GM18526 (cell line): ENCODE results near the gene CD164L2.

ENCODE experiments used
- POLR2A ChIP-seq: IDR thresholded peaks from 3 replicates; pipeline ENCODE4 v1.6.1; 2011; ENCODE audit not compliant: insufficient read length; ENCODE audit errors: extremely low read depth

CD164L2 gene

GRCh38 chr1:27394925-27395324 is 11.8 kb upstream of the CD164L2 start:
- TF ChIP-seq POLR2A: no peak

DNA sequence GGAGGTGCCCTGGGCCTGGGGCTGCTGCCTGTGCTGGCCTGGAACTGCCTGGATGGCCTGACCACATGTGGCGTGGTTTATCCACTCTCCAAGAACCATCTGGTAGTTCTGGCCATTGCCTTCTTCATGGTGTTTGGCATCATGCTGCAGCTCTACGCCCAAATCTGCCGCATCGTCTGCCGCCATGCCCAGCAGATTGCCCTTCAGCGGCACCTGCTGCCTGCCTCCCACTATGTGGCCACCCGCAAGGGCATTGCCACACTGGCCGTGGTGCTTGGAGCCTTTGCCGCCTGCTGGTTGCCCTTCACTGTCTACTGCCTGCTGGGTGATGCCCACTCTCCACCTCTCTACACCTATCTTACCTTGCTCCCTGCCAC is 11.1 kb upstream of the CD164L2 start:
- TF ChIP-seq POLR2A: no peak

DNA sequence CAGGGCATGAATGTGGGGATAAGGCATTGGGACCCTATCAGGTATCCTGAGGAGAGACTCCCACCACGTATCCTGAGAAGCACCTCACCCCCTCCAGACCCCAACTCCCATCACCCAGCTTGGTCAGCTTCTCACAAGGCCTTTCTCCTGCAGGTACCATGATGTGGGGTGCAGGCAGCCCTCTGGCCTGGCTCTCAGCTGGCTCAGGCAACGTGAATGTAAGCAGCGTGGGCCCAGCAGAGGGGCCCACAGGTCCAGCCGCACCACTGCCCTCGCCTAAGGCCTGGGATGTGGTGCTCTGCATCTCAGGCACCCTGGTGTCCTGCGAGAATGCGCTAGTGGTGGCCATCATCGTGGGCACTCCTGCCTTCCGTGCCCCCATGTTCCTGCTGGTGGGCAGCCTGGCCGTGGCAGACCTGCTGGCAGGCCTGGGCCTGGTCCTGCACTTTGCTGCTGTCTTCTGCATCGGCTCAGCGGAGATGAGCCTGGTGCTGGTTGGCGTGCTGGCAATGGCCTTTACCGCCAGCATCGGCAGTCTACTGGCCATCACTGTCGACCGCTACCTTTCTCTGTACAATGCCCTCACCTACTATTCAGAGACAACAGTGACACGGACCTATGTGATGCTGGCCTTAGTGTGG is 10.6 kb upstream of the CD164L2 start:
- TF ChIP-seq POLR2A: no peak

DNA sequence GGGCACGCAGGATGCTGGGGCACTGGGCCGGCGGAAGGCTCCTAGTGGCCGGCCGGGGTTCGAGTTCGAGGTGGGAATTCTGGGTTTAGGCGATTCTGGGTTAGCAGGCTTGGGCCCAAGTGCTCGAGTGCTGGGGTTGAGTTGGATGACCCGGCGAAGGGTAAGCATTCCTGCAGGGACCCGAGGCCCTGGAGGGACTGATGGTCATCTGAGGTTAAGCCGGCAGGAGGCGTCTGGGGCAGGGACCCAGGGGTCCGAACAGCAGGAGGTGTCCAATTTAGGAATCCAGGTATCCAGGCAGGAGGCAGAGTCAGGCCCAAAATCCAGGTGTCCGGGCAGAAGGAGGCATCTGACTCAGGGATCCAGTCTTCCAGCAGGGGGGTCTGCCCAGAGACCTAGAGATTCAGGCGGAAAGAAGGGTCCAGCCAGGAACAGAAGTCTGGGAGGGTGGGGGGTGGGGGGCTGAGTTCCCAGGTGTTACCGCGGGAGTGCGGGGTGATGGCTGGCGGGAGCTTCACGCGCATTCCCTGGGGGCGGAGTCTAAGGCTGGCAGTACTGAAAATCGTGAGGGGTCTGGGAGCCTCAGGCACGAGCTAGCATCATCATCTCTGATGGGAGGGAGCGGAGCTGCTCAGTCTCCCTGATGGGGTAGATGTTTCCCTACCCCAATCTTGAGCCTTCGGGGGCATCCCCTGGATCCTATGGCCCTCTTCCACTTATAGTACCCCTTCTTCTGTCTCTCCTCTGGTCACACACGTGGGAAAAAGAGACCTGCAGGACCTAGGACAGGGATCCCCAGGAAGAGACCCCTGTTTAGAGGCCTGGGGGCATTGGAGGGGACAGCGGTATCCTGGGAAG is 9.9 kb upstream of the CD164L2 start:
- TF ChIP-seq POLR2A: no peak

- peak; percentile 33 for TF ChIP-seq POLR2A
These were observed 9.1 kb upstream of the CD164L2 start, which contains the start of gene GPR3 for GRCh38 chr1:27392096-27392777. GPR3 (plus strand) TSS chr1:27392622; CDS start chr1:27393799, 1,177 bp downstream.

DNA sequence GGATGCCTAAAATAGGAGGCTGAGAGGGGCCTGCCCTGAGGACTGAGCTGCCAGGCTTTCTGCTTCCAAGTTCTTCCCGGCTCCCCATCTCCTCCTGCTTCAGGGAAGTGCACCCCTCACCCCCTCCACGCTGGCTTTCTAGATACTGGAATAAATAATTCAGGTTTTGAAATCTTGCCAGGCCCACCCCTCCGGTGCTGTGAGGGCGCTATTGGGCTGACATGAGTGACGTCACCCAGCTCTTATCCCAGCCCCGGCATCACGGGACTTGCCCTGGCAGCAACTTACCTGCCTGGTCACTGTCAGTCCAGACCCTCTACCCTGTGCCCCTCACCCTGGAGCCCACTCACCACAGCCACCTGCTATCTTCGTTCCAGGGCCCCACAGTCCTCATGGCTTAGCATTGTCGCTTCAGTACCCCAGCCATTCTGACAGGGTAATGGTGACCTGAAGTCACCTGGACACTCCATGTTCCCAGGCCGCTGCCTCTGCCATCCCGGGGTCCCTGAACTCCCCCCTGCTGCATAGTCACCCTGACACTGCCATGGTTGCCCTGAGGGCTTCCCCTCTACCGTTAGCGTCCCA is 8.5 kb upstream of the CD164L2 start:
- TF ChIP-seq POLR2A: no peak

DNA sequence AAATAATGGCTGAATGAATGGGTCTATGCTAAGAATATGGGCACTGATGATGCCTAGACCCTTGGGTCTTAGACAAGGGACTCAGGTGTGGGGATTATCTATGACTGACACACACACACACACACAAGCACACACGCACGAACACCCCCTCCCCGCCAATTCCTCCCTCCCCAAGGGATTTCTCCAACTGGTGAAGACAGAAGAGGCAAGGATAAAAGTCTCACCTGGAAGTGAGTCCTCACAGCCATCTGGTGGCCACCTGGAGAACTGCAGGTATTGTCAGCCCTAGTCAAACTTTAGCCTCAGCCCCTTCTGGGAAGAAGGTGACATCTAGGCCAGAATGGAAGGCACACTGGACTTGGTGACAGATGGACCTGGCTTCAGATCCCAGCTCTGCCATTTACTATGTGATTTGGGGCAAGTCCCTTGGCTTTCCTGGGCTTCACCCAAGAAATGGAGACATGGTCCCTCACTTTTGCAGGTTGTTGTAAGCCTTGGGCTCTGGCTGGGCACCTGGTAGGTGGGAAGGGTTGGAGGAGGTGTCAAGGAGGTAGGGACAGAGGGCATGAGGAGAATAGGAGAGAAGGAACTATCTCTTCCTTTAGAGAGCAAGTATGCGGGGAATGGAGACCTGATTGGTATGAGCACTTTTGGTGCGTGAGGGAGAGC is 5.3 kb upstream of the CD164L2 start:
- no peak for TF ChIP-seq POLR2A

GRCh38 chr1:27383661-27384060 is 528 bp upstream of the CD164L2 start:
- no peak for TF ChIP-seq POLR2A

GRCh38 chr1:27381969-27382762 is 967 bp downstream of the CD164L2 start:
- TF ChIP-seq POLR2A: no peak

GRCh38 chr1:27380766-27381733 is 2.1 kb downstream of the CD164L2 start:
- TF ChIP-seq POLR2A: no peak

GRCh38 chr1:27380224-27380623 is 2.9 kb downstream of the CD164L2 start:
- TF ChIP-seq POLR2A: no peak

GRCh38 chr1:27379564-27380122 is 3.5 kb downstream of the CD164L2 start:
- no peak for TF ChIP-seq POLR2A

GRCh38 chr1:27377760-27378495 is 5.2 kb downstream of the CD164L2 start:
- TF ChIP-seq POLR2A: no peak
